ENCODE data around the gene ABCC1. TPM values are rescaled to one million over a fixed set of nuclear protein-coding genes. Genes with fewer than 3 reads are reported as not detected.

ABCC1 gene
- total RNA-seq, 1 donor from 2014 or later = 38.7 TPM

DNA sequence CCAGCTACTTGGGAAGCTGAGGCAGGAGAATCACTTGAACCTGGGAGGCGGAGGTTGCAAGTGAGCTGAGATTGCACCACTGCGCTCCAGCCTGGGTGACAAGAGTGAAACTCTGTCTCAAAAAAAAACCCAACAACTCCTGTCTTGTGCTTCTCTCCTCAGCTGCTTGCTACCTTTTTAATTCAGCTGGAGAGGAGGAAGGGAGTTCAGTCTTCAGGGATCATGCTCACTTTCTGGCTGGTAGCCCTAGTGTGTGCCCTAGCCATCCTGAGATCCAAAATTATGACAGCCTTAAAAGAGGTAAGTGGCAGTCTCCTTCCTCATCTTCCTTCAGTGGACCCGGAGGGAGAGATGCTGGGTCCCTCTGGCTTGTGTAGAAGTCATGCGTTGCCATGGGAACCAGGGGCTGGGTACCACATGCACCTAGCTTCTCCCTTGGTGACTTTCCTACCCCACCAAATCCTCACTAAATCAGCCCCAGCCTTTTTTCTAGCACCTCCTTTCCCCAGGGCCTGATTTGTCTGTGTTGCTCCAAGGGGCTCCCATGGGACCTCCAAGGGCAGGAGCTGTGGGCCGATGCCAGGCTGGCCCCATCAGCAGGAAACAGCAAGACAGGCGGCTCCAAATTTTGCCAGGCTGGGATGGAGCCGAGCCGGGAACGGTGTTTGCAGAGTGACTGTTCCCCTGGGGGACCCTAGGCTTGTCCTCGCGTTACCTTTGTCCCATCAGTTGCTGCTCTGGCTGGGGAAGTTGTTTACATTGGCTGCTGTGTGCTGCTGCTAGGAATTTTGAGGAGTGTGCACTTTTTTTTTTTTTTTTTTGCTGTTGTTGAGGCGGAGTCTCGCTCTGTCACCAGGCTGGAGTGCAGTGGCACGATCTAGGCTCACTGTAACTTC, 65.2 kb downstream of the ABCC1 start:
- DNase-seq (ENCODE audit: low read depth, low spot score) = no peak
- H3K27me3 Mint-ChIP-seq (ENCODE audit: low read depth) = no peaks in the 10 kb centered on the region
- H3K4me3 Mint-ChIP-seq = no peak overlapping the region
- peaks cover 10% of the 10 kb centered on the region for H3K36me3 Mint-ChIP-seq (ENCODE audit: low read depth)
- TF ChIP-seq, protein P1, sequence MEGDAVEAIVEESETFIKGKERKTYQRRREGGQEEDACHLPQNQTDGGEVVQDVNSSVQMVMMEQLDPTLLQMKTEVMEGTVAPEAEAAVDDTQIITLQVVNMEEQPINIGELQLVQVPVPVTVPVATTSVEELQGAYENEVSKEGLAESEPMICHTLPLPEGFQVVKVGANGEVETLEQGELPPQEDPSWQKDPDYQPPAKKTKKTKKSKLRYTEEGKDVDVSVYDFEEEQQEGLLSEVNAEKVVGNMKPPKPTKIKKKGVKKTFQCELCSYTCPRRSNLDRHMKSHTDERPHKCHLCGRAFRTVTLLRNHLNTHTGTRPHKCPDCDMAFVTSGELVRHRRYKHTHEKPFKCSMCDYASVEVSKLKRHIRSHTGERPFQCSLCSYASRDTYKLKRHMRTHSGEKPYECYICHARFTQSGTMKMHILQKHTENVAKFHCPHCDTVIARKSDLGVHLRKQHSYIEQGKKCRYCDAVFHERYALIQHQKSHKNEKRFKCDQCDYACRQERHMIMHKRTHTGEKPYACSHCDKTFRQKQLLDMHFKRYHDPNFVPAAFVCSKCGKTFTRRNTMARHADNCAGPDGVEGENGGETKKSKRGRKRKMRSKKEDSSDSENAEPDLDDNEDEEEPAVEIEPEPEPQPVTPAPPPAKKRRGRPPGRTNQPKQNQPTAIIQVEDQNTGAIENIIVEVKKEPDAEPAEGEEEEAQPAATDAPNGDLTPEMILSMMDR (conservative IDR thresholded peaks at IDR 0.05) = no peak
- H3K27ac Mint-ChIP-seq (ENCODE audit: unreplicated experiment) = no peak overlapping the region
- H3K9me3 Mint-ChIP-seq = no peaks in the 10 kb centered on the region
- H3K4me1 Mint-ChIP-seq = peaks cover 3% of the 10 kb centered on the region

DNA sequence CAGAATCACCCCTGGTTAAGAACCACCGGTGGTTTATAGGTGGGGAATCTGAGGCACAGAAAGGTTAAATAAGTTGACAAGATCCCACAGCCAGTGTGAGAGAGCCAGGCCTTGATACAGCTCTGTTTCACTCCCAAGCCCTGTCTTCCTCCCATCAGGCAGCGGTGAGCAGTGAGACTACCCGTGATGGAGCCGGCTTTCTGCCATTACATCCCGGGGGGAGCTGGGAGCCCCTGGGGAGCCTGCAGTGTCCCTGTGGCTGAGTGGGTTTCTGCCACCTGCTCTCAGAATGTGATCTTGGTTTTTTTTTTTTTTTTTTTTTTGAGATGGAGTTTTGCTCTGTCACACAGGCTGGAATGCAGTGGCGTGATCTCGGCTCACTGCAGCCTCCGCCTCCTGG, 66.4 kb downstream of the ABCC1 start:
- no peak overlapping the region for H3K27ac Mint-ChIP-seq (ENCODE audit: unreplicated experiment)
- DNase-seq (ENCODE audit: low read depth, low spot score) = no peak
- H3K4me1 Mint-ChIP-seq = peaks cover 3% of the 10 kb centered on the region
- no peaks in the 10 kb centered on the region for H3K9me3 Mint-ChIP-seq
- H3K4me3 Mint-ChIP-seq = no peak overlapping the region
- H3K36me3 Mint-ChIP-seq (ENCODE audit: low read depth) = peaks cover 8% of the 10 kb centered on the region
- H3K27me3 Mint-ChIP-seq (ENCODE audit: low read depth) = no peaks in the 10 kb centered on the region
- TF ChIP-seq, protein P1 (conservative IDR thresholded peaks at IDR 0.05) = no peak

DNA sequence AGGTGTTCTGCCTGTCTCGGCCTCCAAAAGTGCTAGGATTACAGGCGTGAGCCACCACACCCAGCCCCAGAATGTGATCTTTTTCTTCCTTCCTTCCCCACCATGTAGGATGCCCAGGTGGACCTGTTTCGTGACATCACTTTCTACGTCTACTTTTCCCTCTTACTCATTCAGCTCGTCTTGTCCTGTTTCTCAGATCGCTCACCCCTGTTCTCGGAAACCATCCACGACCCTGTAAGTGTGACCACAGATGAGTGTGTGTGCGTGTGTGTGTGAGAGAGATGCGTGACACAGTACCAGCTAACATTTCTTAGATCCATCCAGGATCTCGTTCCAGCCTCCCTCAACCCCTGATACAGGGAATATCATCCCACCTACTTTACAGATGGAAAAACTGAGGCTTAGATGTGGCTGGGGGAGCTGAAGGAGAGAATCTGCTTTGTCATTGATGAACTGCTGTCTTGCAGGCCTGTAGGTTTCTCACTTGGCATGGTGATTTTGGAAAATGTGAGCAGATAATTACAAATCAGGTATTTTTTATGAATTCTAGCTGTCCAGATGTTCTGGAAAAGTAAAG, 67.1 kb downstream of the ABCC1 start:
- H3K4me3 Mint-ChIP-seq = no peak overlapping the region
- no peaks in the 10 kb centered on the region for H3K9me3 Mint-ChIP-seq
- no peak for DNase-seq (ENCODE audit: low read depth, low spot score)
- TF ChIP-seq, protein P1 (conservative IDR thresholded peaks at IDR 0.05) = no peak
- H3K27ac Mint-ChIP-seq (ENCODE audit: unreplicated experiment) = no peak overlapping the region
- H3K4me1 Mint-ChIP-seq = peaks cover 3% of the 10 kb centered on the region
- H3K27me3 Mint-ChIP-seq (ENCODE audit: low read depth) = no peaks in the 10 kb centered on the region
- H3K36me3 Mint-ChIP-seq (ENCODE audit: low read depth) = peaks cover 8% of the 10 kb centered on the region

DNA sequence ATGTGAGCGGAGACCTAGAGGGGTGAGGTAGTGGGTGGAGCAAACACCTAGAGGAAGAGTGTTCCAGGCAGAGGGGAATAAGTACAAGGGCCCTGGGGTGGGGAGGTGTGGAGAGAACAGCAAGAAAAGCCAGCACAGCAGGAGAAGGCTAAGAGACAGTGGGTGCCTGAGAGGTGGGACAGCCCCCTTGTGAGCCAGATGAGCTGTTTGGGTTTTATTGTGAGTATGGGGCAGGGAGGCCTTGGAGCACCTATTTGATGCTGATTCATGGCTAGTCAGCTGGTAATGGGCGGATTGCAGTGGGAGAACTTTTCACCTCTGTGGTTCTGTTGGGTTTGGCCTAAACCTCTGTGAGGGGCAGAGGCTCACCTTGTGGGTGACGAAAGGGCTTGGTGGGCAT, 68.4 kb downstream of the ABCC1 start:
- no peak overlapping the region for H3K27ac Mint-ChIP-seq (ENCODE audit: unreplicated experiment)
- peaks cover 8% of the 10 kb centered on the region for H3K36me3 Mint-ChIP-seq (ENCODE audit: low read depth)
- no peaks in the 10 kb centered on the region for H3K9me3 Mint-ChIP-seq
- peaks cover 3% of the 10 kb centered on the region for H3K4me1 Mint-ChIP-seq
- DNase-seq (ENCODE audit: low read depth, low spot score) = no peak
- H3K4me3 Mint-ChIP-seq = no peak overlapping the region
- no peaks in the 10 kb centered on the region for H3K27me3 Mint-ChIP-seq (ENCODE audit: low read depth)
- TF ChIP-seq, protein P1 (conservative IDR thresholded peaks at IDR 0.05) = no peak

DNA sequence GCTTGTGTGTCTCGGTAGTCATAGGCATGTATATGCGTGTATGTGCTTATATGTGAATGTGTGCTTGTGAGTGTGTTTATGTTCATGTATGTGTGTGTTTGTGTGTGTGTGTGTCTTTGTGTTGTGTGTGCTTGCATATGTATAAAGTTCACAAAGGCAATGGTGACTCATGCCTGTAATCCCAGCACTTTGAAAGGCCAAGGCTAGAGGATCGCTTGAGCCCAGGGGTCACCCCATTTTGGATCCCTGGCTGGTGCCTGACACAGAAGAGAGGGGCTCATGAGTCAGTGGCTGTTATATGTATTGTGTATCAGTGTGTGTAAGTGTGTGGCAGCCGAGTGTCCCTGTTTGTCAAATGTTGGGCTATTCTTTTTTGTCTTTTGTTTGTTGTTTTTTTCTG, 69.3 kb downstream of the ABCC1 start:
- Mint-ChIP-seq H3K36me3 (ENCODE audit: low read depth) (peaks cover 8% of the 10 kb centered on the region), H3K4me1 (peaks cover 3% of the 10 kb centered on the region), H3K27ac (ENCODE audit: unreplicated experiment) (peak overlapping the region; percentile 66), H3K9me3 (no peaks in the 10 kb centered on the region), H3K27me3 (ENCODE audit: low read depth) (no peaks in the 10 kb centered on the region), H3K4me3 (no peak overlapping the region)
- TF ChIP-seq, protein P1 (conservative IDR thresholded peaks at IDR 0.05) = no peak
- DNase-seq (ENCODE audit: low read depth, low spot score) = no peak

Measured in neural crest cell (in vitro differentiated cells).